Stomach (tissue), 4 donors: ENCODE data around the gene KIAA1210.

Experiments
- EP300 ChIP-seq: sonication (generic); formaldehyde crosslinking; IDR thresholded peaks from one replicate; pipeline ENCODE4 v1.6.1; 2017; ENCODE audit warnings: antibody characterized with exemption
- POLR2A ChIP-seq, 4 donors: fragments of 450-650 bp; IDR thresholded peaks; one replicate each; pipeline ENCODE4 v1.6.1; 2016; ENCODE audit warnings: antibody characterized with exemption in 4 of 4, control low read depth in 2 of 4, mild to moderate bottlenecking in 1 of 4, moderate library complexity in 1 of 4
- POLR2AphosphoS5 ChIP-seq, 3 donors: sonication (generic); formaldehyde crosslinking; IDR thresholded peaks; one replicate each; pipeline ENCODE4 v1.6.1; 2016; ENCODE audit warnings: antibody characterized with exemption in 3 of 3
- TF ChIP-seq, protein P1 (sequence below), 7 experiments: fragments of 450-650 bp in 4 of 7; fragments of 200-600 bp in 3 of 7; sonication (generic) in 3 of 7; IDR thresholded peaks; one replicate each; pipeline ENCODE4 v1.5.1; 2016 to 2019; ENCODE audit warnings: antibody characterized with exemption in 7 of 7, control low read depth in 2 of 7, mild to moderate bottlenecking in 1 of 7

- TF ChIP-seq, protein P1, sequence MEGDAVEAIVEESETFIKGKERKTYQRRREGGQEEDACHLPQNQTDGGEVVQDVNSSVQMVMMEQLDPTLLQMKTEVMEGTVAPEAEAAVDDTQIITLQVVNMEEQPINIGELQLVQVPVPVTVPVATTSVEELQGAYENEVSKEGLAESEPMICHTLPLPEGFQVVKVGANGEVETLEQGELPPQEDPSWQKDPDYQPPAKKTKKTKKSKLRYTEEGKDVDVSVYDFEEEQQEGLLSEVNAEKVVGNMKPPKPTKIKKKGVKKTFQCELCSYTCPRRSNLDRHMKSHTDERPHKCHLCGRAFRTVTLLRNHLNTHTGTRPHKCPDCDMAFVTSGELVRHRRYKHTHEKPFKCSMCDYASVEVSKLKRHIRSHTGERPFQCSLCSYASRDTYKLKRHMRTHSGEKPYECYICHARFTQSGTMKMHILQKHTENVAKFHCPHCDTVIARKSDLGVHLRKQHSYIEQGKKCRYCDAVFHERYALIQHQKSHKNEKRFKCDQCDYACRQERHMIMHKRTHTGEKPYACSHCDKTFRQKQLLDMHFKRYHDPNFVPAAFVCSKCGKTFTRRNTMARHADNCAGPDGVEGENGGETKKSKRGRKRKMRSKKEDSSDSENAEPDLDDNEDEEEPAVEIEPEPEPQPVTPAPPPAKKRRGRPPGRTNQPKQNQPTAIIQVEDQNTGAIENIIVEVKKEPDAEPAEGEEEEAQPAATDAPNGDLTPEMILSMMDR (IDR thresholded peaks at IDR 0.05) = no peak
- TF ChIP-seq EP300 (no peak), POLR2A (IDR thresholded peaks at IDR 0.05) (no peak), POLR2AphosphoS5 (IDR thresholded peaks at IDR 0.05) (no peak)
These were observed 3.3 kb upstream of the KIAA1210 start for GRCh38 chrX:119130911-119131310.
